GM12878 (cell line): ENCODE measurements around the gene SUCO.

ENCODE experiments used
- BRCA1 ChIP-seq: IDR thresholded peaks from 2 replicates; pipeline ENCODE4 v1.6.1; 2011; ENCODE audit warnings: low read depth, low read length, improper control_type of control experiment
- CBX5 ChIP-seq: sonication (generic); IDR thresholded peaks from 2 replicates; pipeline ENCODE4 v1.6.1; 2016; ENCODE audit warnings: low read depth, moderate library complexity, mild to moderate bottlenecking, inconsistent platforms
- EZH2 ChIP-seq: IDR thresholded peaks from 2 replicates; pipeline ENCODE4 v1.6.1; 2012; ENCODE audit warnings: low read depth, mild to moderate bottlenecking, control low read depth, inconsistent platforms, low read length, borderline replicate concordance; ENCODE audit not compliant: control insufficient read depth
- RAD21 ChIP-seq: IDR thresholded peaks from 2 replicates; pipeline ENCODE4 v1.6.1; 2011; ENCODE audit warnings: mild to moderate bottlenecking, low read depth, low read length, moderate library complexity; ENCODE audit not compliant: insufficient read depth
- RBBP5 ChIP-seq: fragments of 200-600 bp; sonication (generic); conservative IDR thresholded peaks from 2 replicates; pipeline ENCODE4 v1.6.1; 2016
- SPI1 ChIP-seq: IDR thresholded peaks from 2 replicates; pipeline ENCODE4 v1.6.1; 2011; ENCODE audit warnings: low read depth, mild to moderate bottlenecking, low read length, moderate library complexity, borderline replicate concordance; ENCODE audit not compliant: insufficient read depth
- ZNF384 ChIP-seq: IDR thresholded peaks from 2 replicates; pipeline ENCODE4 v1.6.1; 2012; ENCODE audit warnings: low read depth, mild to moderate bottlenecking, low read length, improper control_type of control experiment, borderline replicate concordance
- TF ChIP-seq, protein P1 (sequence below), 3 experiments: IDR thresholded peaks in 2 of 3; conservative IDR thresholded peaks in 1 of 3; 2 replicates each; pipeline ENCODE4 v1.5.1; 2011; ENCODE audit warnings: low read depth in 3 of 3, low read length in 3 of 3, mild to moderate bottlenecking in 3 of 3, control low read depth in 2 of 3, moderate library complexity in 2 of 3, inconsistent platforms in 1 of 3, mixed read lengths in 1 of 3; ENCODE audit not compliant: control insufficient read depth in 2 of 3, insufficient read depth in 1 of 3; ENCODE audit errors: extremely low read depth in 1 of 3
- TF ChIP-seq, protein P2 (sequence below): IDR thresholded peaks from 2 replicates; pipeline ENCODE4 v1.6.1; 2011; ENCODE audit warnings: borderline replicate concordance, low read depth, mild to moderate bottlenecking, moderate library complexity, mixed read lengths, low read length; ENCODE audit not compliant: insufficient read depth; ENCODE audit errors: extremely low read length

- TF ChIP-seq RBBP5 (no peak), EZH2 (no peak), RAD21 (no peak), ZNF384 (no peak), CBX5 (no peak), SPI1 (no peak), BRCA1 (no peak)
- TF ChIP-seq, protein P1, sequence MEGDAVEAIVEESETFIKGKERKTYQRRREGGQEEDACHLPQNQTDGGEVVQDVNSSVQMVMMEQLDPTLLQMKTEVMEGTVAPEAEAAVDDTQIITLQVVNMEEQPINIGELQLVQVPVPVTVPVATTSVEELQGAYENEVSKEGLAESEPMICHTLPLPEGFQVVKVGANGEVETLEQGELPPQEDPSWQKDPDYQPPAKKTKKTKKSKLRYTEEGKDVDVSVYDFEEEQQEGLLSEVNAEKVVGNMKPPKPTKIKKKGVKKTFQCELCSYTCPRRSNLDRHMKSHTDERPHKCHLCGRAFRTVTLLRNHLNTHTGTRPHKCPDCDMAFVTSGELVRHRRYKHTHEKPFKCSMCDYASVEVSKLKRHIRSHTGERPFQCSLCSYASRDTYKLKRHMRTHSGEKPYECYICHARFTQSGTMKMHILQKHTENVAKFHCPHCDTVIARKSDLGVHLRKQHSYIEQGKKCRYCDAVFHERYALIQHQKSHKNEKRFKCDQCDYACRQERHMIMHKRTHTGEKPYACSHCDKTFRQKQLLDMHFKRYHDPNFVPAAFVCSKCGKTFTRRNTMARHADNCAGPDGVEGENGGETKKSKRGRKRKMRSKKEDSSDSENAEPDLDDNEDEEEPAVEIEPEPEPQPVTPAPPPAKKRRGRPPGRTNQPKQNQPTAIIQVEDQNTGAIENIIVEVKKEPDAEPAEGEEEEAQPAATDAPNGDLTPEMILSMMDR (IDR thresholded peaks at IDR 0.05 in 2 of 3, conservative IDR thresholded peaks at IDR 0.05 in 1 of 3; ENCODE audit: control insufficient read depth in 2 of 3, extremely low read depth in 1 of 3, insufficient read depth in 1 of 3, low read depth in 3 of 3, low read length in 3 of 3), result no peak
- TF ChIP-seq, protein P2, sequence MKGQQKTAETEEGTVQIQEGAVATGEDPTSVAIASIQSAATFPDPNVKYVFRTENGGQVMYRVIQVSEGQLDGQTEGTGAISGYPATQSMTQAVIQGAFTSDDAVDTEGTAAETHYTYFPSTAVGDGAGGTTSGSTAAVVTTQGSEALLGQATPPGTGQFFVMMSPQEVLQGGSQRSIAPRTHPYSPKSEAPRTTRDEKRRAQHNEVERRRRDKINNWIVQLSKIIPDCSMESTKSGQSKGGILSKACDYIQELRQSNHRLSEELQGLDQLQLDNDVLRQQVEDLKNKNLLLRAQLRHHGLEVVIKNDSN, result no peak
These were observed 11.6 kb downstream of the SUCO start for GRCh38 chr1:172544481-172545104.
